HUES48 (cell line): ENCODE measurements around the gene ZNF281.

ENCODE experiments used
- H3K27ac ChIP-seq: one replicate; pipeline ENCODE4 v1.7.0; 2013; ENCODE audit warnings: low read depth, low read length, inconsistent platforms
- H3K27me3 ChIP-seq: 2 replicates; pipeline ENCODE4 v1.6.1; 2013; ENCODE audit warnings: mild to moderate bottlenecking, low read length; ENCODE audit not compliant: control insufficient read depth, insufficient read depth
- H3K36me3 ChIP-seq: 2 replicates; pipeline ENCODE4 v1.6.1; 2013; ENCODE audit warnings: low read length; ENCODE audit not compliant: control insufficient read depth, insufficient read depth
- H3K4me1 ChIP-seq: 2 replicates; pipeline ENCODE4 v1.6.1; 2013; ENCODE audit warnings: mild to moderate bottlenecking, low read length; ENCODE audit not compliant: control insufficient read depth, insufficient read depth
- H3K4me3 ChIP-seq: 2 replicates; pipeline ENCODE4 v1.5.1; 2013; ENCODE audit warnings: mild to moderate bottlenecking, low read depth, low read length
- H3K9ac ChIP-seq: 2 replicates; pipeline ENCODE4 v1.6.1; 2013; ENCODE audit warnings: mild to moderate bottlenecking, low read depth, low read length, moderate library complexity
- H3K9me3 ChIP-seq: 2 replicates; pipeline ENCODE4 v1.6.1; 2013; ENCODE audit warnings: low read length; ENCODE audit not compliant: control insufficient read depth, insufficient read depth

ZNF281 gene

DNA sequence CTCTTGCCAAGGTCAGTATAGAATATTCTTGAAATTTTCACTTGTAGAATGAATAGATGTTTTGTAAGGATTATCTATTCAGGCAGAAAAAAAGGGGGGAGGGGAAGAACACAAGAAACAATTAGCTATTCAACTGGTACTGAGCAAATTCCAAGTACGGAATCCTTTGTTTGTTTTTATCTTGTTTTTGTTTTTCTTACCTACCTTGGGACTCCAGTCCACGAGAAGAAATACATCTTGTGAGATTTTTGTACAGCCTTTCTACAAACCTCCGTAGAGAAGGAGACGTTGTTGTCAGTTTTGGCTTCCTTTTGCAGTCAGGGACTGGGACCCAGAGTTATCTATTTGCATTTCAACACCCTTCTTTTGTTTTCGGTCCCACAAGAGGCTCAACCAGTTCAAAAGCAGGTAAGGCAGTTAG, 36.0 kb downstream of the ZNF281 start:
- H3K4me1 ChIP-seq, result peaks cover 72% of the 10 kb centered on the region

DNA sequence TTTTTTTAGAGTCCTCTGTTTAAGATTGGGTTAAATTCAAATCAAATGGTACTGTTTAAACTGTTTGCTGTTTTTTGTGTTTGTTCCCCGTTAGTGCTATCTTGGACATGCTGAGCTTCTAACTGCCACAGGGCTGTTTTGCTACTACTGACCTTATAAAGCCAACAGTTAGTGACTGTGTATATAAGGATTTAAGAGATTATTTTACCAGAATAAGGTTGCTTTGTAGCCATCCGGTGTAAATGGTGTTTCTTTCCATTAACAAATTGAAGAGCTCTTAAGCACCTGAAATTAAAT, 37.0 kb downstream of the ZNF281 start:
- H3K27me3 ChIP-seq, result no peaks in the 10 kb centered on the region
- H3K27ac ChIP-seq, result peak overlapping the region; percentile 90
- no peak overlapping the region for H3K9ac ChIP-seq
- 0 out of 2 replicates have a peak overlapping the region, but pooled peaks have one; percentile 52 for H3K4me3 ChIP-seq
- peaks cover 75% of the 10 kb centered on the region for H3K4me1 ChIP-seq
- H3K36me3 ChIP-seq, result peaks cover 4% of the 10 kb centered on the region; the same call in 1 of the 2 replicates
- no peaks in the 10 kb centered on the region for H3K9me3 ChIP-seq

More for the DNA sequence above, 36.0 kb downstream of the ZNF281 start:
- Histone ChIP-seq H3K9me3 (no peaks in the 10 kb centered on the region), H3K36me3 (no peaks in the 10 kb centered on the region), H3K27ac (peak overlapping the region; percentile 90), H3K27me3 (no peaks in the 10 kb centered on the region), H3K9ac (peak overlapping the region; percentile 17), H3K4me3 (peak overlapping the region; percentile 52)

DNA sequence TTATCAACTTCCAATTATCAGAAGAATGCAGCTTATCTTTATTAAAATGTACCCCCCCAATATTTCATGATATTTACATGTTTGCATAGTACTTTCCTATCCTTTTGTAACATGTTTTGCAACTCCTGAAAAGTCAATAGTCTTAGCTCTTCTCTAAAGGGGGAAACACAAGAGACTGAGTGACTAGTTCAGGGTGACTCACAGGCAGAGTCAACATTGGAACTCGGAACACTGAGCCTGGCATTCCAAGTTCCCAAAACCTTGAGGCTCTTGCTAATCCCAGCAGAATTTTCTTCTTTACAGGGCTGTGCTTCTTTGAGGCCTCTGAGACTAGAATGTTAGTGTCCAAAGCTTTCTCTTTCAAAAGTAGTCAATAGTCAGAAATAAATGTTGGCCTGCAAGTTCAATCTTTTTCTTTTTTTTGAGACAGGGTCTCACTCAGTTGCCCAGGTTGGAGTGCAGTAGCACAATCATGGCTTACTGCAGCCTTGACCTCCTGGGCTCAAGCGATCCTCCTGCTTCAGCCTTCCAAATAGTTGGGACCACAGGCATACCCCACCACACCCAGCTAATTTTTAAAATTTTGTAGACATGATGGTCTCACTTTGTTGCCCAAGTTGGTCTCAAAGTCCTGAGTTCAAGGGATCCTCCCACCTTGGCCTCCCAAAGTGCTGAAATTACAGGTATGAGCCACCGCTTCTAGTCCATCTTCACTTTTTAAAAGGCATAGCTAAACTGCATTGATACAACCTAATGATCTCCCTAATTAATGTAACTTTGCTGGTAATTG, 37.5 kb downstream of the ZNF281 start:
- Histone ChIP-seq H3K9ac (no peak overlapping the region), H3K27me3 (no peaks in the 10 kb centered on the region), H3K36me3 (peaks cover 8% of the 10 kb centered on the region; the same call in 1 of the 2 replicates), H3K9me3 (no peaks in the 10 kb centered on the region), H3K4me1 (peaks cover 76% of the 10 kb centered on the region), H3K4me3 (peak overlapping the region; percentile 3; the same call in 1 of the 2 replicates), H3K27ac (peak overlapping the region; percentile 90)

DNA sequence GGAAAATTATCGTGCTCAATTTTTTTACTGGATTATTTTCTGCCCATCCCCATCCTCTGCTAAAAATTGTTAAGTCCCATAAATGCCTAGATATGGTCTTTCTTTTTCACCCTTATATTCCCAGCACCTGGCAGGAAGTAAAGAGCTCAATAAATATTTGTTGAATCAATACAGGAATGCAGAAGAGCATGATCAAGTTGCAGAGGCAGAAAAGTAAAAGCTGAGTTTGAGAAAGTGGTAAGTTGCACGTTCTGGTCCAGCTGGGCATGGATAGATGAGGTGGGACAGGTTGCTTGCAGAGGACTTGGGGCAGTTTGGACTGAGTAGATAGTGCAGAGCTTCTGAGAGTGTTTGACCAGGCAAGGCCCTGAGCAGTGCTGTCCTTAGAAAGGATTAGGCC, 40.1 kb downstream of the ZNF281 start:
- Histone ChIP-seq H3K4me1 (peaks cover 77% of the 10 kb centered on the region), H3K4me3 (no peak overlapping the region), H3K9me3 (no peaks in the 10 kb centered on the region), H3K36me3 (peaks cover 10% of the 10 kb centered on the region), H3K27me3 (no peaks in the 10 kb centered on the region), H3K9ac (no peak overlapping the region), H3K27ac (no peak overlapping the region)

DNA sequence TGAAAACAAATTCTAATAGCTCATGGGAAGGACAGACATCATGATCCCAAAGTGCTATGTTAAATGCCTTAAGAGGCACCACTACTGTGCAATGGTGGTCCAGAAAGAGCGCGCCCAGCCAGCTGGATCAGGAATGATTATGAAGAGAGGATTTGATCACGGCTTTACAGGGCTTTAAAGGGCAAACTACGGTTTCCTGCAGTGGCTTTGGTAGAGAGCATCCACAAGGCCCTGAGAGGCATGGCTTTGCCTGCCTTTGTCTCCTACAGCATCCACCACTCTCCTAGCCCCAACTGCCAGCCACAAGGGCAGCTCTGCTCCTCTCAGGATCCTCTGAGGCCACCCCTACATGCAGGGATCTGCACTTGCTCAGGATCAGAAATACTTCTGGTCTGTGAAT, 40.7 kb downstream of the ZNF281 start:
- no peak overlapping the region for H3K27ac ChIP-seq

DNA sequence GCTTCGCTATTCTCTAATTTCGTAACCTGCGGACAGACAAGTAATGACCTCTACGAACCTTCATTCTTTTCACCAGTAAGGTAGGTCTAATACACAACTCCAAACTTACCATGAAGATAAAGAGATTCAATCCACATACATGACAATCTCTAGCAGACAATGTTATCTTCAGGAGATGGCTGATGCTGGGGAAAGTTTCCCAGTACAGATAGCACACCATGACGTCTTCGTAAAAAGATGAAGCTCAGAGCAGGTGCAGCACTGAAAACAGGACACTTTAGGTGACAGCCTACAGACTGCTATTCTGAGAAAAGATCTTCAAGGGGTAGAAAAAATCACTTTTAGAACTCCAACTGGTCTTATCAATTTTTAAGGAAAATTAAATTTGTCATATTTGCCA, 41.3 kb downstream of the ZNF281 start:
- Histone ChIP-seq H3K27ac (no peak overlapping the region), H3K9ac (no peak overlapping the region), H3K36me3 (peaks cover 10% of the 10 kb centered on the region), H3K4me3 (no peak overlapping the region), H3K9me3 (no peaks in the 10 kb centered on the region), H3K27me3 (no peaks in the 10 kb centered on the region), H3K4me1 (peaks cover 78% of the 10 kb centered on the region)

More for the DNA sequence above, 40.7 kb downstream of the ZNF281 start:
- no peak overlapping the region for H3K9ac ChIP-seq
- H3K36me3 ChIP-seq, result peaks cover 10% of the 10 kb centered on the region
- no peaks in the 10 kb centered on the region for H3K9me3 ChIP-seq
- no peaks in the 10 kb centered on the region for H3K27me3 ChIP-seq
- H3K4me1 ChIP-seq, result peaks cover 76% of the 10 kb centered on the region
- no peak overlapping the region for H3K4me3 ChIP-seq

DNA sequence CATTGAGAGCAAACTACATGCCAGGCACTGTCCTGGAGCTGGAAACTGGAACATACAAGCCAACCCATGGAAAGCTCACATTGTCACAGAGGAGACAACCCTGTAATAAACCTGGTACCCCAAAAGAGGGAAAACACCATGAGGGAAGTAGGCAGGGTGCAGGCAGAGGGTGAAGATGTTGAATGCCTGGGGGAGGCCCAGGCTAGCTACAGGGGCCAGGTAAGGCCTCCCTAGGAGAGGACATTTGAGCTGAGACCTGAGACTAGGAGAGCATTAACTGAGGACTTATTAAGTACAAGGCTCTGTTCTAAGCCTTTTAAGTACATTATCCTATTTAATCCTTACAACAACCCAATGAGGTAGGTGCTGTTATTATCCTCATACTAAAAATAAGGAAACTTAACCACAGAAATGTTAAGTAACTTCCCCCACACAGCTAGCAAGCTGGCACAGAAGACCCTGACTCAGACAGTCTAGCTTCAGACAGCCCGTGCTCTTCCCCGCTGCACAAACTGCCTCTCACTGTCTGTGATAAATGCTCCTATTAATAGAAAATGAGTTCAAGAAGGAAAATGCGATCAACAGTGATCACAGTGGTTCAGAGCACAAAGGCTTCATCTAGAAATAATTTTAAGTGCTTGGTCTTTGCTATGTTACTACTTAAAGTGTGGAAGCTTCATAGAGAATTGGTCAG, 41.8 kb downstream of the ZNF281 start:
- H3K9ac ChIP-seq, result no peak overlapping the region
- no peaks in the 10 kb centered on the region for H3K27me3 ChIP-seq
- H3K4me1 ChIP-seq, result peaks cover 78% of the 10 kb centered on the region
- H3K36me3 ChIP-seq, result peaks cover 10% of the 10 kb centered on the region
- no peak overlapping the region for H3K4me3 ChIP-seq
- H3K9me3 ChIP-seq, result no peaks in the 10 kb centered on the region
- H3K27ac ChIP-seq, result no peak overlapping the region

DNA sequence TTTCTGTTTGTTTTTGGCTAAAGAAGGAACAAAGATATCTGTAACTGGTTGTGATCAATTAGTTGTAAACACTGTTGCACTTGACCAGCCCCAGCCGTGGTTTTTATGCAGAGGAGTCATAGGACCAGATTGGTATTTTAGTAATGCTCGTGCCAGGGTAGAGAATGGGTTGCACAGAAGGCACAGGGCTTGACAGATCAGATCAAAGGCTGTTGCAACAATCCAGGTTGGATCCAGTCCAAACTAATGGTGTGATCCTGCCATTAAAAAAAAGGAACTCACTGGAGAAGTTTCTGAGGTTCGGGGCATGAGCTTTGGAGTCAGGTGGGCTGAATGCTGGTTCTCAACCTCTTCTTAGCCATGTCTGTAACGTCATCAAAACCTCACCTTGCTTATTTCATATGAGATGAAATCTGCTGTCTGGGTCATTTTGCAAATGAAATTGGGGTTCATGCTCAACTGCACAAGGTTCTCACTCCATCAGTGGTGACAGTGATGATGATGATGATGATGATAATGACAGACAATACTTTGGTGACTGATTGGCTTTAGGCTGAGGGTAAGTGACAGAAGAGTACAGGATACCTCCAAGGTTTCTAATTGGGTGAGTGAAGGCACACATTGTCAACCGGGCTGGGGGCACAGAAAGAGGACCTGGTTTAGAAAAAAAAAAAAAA, 43.1 kb downstream of the ZNF281 start:
- H3K27me3 ChIP-seq, result no peaks in the 10 kb centered on the region
- H3K36me3 ChIP-seq, result peaks cover 10% of the 10 kb centered on the region
- no peak overlapping the region for H3K4me3 ChIP-seq
- no peaks in the 10 kb centered on the region for H3K9me3 ChIP-seq
- H3K4me1 ChIP-seq, result peaks cover 78% of the 10 kb centered on the region
- H3K27ac ChIP-seq, result peak overlapping the region; percentile 100
- no peak overlapping the region for H3K9ac ChIP-seq

DNA sequence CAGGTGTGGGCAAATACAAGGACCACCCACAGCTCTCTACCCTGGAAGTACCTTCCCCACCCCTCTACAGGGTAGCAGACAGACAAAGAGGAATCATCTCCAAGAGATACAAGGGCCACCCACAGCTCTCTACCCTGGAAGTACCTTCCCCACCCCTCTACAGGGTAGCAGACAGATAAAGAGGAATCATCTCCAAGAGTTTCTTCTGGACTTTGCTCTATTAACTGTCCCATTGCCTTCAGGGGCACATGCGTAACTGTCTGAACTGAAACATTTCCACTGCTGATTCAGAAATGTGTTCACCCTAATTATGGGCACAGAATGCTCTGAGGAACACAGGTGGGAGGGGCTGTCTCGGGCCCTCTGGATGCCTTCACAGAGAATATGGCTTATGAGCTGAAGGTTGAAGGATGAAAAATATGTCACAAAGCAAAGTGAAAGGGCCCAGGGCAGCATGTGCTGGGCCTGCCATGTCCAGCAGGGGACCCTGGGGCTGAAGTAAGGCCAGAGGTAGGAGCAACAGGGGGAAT, 43.9 kb downstream of the ZNF281 start:
- no peaks in the 10 kb centered on the region for H3K27me3 ChIP-seq
- H3K36me3 ChIP-seq, result peaks cover 10% of the 10 kb centered on the region
- H3K9ac ChIP-seq, result no peak overlapping the region
- H3K9me3 ChIP-seq, result no peaks in the 10 kb centered on the region
- peak overlapping the region; percentile 100 for H3K27ac ChIP-seq
- H3K4me3 ChIP-seq, result no peak overlapping the region
- peaks cover 70% of the 10 kb centered on the region for H3K4me1 ChIP-seq

DNA sequence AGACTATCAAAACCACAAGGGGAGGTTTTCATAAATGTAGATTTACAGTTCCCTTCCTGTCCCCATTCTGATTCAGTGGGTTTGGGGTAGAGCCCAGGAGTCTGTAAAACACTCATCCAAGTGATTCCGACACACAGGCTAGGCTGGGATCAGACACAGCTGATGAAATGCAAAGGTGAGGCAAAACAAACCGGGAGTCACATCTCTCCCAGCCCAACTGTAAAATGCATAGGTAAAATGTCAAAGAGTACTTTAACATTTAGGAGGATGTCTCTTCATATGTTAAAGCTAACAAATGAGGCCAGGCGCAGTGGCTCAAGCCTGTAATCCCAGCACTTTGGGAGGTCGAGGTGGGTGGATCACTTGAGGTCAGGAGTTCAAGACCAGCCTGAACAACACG, 45.0 kb downstream of the ZNF281 start:
- peak overlapping the region; percentile 100 for H3K27ac ChIP-seq
- no peaks in the 10 kb centered on the region for H3K9me3 ChIP-seq
- peak overlapping the region; percentile 39 for H3K4me3 ChIP-seq
- H3K36me3 ChIP-seq, result peaks cover 10% of the 10 kb centered on the region
- H3K9ac ChIP-seq, result peak overlapping the region; percentile 71; the same call in 1 of the 2 replicates
- no peaks in the 10 kb centered on the region for H3K27me3 ChIP-seq
- peaks cover 74% of the 10 kb centered on the region for H3K4me1 ChIP-seq
